HT-29 (cell line): ENCODE results near the gene GRIK1. TPM values are rescaled to one million over a fixed set of nuclear protein-coding genes. Genes with fewer than 3 reads are reported as not detected.

Experiments
- DNase-seq: peaks from one replicate; pipeline ENCODE4 v3.0.0-alpha.2; 2015; ENCODE audit warnings: low spot score
- total RNA-seq: library from RNA; depleted of rRNA; stranded (reverse); fragments of >200 nt; shearing (Covaris generic); gene quantifications from 2 replicates; pipeline ENCODE4 v1.2.3, GENCODE V29; 2014

GRIK1 gene
- total RNA-seq, 1 experiment from 2014 or later = not detected

DNA sequence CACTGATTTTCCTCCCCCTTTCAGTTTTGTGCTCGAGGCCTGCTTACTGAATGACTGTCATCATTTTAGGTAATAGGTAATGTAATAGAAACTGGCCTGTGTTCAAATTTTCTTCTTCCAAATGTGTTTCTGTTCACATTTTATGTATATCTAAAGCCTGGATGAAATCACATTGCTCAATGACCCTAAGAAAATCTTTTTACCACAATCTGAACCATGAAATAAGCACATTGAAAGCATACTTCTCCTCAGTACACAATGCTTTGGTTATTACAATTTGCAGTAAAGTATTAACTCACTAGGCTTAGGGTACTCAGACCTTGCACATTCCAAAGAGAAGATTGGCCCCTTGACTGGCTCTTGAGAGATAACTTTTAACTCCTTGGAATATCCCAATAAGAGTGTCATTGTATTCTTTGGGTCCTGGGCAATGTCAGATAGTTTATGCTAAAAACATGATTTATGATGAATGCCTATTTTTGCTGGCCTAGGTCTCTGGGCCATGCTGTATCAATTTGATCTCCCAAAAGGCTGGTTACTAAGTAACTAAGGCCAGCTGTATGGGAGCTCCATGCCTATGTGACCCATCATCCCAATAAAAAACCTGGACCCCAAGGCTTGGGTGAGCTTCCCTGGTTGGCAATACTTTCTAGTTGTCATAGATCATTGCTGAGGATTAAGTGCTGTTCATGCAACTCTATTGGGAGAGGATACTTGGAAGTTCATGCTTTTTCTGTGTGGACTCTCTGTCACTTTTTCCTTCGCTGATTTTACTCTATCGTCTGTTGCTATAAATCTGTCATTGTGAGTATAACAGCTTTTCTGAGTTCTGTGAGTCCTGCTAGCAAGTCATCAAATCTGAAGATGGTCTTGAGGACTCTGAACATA, 293.9 kb downstream of the GRIK1 start:
- no peak for DNase-seq

DNA sequence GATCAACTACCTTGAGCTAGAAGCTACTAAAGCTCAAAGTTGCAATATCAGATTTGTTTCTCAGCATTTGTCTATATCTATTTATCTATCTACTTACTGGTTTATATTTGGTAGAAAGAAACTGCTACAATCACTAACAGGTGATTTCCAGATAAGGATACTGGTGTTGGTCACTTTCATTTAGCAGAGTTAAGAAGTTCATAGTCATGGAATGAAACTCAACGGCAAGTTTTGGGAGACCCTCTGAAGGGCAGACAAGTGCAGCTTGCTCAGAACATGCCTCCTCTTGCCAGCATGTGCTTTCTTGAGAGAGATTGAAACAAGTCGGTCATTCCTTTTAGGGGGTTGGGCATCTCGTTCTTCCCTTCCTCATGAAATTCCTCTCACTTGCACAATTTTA, 296.5 kb downstream of the GRIK1 start:
- DNase-seq = no peak

DNA sequence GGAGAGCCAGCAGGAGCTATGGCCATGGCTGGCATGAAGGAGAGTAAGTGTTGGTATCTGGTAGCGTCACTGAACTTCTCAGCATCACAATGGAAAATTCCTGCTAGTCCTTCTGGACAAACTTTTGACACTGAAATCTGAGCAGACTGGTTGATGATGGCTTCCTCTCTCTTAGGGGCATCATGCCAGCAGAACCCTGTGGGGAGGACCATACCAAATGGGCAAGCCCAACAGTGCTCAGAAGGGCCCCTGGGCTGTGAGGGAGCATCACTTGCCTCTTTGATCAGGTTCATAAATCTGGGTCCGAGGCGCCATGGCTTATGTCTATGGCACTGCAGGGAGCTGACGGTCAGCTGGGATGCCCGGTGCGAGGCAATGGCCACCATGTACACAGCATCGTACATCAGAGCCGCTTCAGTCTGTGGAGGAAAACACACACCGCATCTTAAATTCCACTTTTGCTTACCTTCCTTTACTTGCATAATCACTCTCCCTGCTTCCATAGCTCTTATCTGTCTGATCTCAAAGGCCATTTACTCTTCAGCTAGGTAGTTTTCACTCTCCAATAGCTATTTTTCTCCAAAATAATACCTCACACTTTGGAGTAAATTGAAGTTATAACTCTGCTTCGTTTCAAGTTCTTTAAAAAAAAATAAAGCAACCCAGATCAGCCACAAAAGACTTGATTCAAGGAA, 297.1 kb downstream of the GRIK1 start:
- no peak for DNase-seq

DNA sequence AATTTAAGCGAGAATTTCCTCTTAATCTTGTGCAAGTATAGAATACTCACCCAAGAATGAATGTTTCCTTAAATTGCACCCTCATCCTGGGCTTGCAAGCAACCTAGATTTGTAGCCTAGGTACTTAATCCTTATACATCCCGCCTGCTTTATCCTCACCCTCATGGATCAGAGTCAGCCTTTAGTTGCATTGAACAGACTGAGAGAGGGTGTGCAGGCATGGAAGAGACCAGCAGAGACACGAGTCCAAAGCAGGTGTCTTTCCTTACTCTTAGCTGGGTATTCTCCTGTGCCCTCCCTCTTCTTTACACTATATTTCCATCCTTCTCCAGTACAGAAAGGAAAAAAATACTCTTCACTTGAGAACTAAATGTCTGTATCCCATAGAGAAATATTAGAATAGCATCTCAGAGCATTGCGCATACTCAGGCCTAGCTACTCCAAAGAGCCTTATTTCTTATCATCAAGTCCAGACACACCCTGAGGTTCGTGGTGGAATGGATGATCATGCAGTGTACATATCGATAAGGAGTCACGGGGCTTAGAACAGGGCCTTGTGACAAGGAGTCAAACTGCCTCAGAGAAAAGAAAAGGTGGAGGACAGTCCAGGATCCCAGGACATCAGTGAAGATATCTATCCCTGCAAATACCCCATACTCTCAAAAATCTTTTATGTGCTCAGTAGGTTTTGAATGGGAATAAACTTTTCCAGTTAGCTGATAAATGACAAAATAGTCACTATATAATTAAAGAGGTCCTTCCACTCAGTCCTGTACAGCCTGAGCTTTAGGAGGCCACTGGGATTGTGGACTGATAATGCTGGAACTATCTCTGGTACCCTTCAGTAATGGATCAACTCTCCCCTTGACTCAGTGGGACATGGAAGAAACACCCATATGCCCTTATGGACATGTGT, 297.9 kb downstream of the GRIK1 start:
- no peak for DNase-seq

DNA sequence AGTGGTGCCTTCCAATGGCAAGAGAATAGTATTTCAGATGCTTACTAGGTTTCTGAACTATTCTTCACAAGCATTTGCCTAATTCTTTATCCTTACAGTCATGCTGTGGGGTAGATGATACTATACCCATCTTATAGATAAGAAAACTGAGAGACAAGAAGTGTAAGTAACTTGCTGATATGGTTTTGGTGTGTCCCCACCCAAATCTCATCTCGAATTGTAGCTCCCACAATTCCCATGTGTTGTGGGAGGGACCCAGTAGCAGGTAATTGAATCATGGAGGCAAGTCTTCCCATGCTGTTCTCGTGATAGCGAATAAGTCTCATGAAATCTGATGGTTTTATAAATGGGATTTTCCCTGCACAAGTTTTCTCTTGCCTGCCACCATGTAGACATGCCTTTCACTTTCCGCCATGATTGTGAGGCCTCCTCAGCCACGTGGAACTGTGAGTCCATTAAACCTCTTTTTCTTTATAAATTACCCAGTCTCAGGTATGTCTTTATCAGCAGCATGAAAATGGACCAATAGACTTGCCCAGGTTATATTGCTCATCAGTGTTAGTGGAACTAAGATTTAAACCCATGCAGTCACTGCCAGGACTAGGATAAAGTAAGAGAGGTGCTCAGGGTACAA, 298.7 kb downstream of the GRIK1 start:
- no peak for DNase-seq

DNA sequence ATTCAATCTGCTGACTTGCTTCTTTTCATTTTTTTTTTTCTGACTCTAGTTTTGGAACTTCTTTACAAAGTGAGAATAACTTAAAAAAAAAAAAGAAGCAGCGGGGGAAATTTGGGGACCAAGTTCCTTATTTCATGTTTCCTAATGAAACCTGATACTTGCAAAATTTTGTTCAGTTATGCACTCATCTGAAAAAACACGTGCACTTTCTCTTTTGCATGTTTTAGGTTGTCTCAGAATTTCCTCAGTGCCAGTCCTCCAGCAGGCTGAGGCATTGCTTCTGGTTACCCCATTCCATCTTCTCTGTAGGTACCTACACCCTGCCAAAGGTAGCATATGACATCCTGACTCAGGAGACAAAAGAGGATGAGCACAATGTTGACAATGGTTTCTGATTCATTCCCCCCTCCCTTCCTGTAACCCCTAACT, 299.7 kb downstream of the GRIK1 start:
- no peak for DNase-seq

DNA sequence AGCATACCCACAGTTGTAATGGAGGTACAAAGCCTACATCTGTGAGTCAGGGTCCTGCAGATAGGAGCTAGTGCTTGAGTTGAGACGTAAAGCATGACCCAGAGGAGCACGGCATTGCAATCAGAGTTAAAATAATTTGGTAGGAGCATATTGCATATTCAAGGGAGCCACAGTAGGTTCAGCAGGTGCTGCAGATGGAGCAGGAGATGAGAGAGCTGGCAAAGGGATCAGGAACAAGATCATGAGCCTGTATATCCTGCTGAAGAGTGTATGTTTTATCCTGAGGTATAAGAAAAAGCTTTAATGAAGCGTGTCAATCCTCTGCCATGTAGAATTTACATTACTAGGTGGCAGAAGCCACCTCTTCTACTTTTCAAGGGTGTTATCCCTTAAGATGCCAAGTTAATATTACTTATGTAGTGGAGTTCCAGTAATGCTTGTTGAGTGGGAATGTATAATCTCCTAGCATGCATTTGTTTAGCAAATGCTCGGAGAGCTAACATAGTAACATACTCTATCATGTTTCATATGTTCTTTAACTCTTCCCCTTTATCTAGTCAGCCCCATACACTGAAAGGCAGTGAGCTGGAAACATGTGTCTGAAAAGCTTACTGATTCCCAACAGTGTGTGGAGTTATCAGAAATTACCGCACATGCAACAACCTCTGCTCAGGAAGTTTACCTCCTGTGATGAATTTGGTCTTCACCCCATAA, 300.3 kb downstream of the GRIK1 start:
- no peak for DNase-seq

DNA sequence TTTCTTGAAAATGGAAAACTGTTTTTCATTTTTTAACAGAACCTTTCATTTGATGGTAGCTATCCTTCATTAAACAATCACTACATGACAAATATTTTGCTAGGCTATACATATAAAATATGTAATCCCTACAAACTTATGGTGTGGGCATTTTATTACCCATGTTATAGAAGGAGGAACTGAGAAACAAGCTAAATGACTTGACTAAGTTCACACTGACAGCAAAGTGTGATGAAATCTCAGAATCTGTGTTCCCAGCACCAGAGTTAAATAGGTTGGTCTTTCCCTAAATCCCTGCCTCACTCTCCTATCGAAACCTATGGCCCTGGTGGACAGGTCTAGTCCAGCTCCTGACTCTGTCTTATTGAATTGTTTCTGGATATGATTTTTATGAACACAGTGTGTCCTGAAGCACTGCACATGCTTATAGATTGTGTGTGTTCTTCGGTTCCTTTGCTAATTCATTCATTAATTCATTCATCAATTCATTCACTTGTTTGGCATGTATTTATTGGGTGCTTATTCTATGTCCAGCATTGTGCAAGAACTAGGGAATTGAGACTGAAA, 301.0 kb downstream of the GRIK1 start:
- no peak for DNase-seq

DNA sequence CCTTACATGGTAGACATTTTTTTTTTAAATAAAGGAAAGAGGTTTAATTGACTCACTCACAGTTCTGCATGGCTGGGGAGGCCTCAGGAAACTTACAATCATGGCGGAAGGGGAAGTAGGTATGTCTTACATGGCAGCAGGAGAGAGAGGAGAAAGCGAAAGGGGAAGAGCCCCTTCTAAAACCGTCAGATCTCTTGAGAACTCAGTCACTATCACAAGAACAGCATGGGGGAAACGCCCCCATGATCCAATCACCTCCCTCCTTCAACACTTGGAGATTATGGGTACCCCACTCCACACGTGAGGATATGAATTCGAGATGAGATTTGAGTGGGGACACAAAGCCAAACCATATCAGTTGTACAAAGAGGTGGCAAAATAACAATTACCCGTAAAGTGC, 301.7 kb downstream of the GRIK1 start:
- no peak for DNase-seq

DNA sequence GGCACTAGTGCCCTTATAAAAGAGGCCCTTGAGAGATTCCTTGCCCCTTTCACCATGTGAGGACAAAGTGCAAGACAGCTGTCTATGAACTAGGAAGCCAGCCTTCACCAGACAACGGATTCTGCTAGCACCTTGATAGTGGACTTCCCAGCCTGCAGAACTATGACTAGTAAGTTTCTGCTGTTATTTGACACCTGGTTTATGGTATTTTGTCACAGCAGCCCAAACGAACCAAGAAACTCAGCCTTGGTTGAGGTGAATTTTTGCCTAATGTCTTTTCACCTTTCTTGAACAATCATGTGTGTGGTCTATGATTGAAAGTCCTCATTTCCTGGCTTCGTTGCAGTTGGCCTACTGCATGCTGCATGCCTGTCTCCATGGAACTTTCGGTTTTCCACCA, 302.2 kb downstream of the GRIK1 start:
- no peak for DNase-seq

DNA sequence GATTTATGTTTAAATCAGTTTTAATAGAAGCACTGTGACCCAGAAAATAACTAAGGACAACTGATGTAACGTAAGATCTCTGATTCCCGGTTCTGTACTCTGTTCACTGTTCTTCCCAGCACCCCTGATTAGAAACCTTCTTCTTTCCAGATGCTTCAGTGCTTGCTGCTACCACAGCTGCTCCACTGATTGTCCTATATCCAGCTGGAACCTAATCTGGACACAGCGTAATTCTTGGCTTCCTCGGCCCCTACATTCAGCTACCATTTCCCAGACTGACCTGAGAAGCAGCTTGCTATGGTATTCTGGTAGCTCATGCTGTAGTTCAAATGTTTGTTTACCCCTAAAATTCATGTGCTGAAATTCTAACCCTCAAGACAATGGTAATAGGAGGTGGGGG, 302.7 kb downstream of the GRIK1 start:
- DNase-seq = no peak

DNA sequence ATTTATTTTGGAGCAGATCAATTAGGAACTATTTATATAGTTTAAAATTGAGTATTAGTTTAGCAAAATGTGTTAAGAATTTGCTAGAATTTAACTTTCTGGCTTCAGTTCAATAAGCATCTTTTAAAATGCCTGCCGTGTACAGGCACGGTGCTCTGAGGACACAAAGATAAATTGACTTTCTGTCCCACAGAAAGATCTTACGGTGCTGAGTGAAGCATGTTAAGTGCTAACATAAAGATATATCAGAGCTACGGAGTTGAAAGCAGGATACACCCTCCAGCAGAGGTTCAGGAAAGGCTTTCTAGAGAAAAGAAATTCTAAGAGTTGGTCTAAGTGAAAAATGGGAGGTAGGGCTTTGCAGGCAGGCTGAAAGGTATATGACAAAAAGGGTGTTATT, 305.4 kb downstream of the GRIK1 start:
- no peak for DNase-seq

DNA sequence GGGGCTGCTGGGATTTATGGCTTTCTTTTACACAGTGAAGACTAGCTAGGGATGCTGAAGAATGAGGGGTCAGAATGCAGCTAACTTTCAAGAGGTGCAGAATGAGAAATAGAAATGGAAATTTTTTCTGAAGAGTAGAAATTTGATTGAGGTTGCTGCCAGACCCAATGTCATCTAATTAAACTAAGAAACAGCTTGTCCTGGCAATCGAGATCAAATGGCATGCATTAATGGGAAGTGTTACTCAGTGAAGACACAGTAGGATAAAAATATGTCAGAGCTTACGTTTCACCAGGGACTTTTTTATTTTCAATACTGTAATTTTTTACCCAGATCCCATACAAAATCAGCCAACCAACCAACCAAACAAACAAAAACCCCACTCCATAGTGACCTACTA, 306.0 kb downstream of the GRIK1 start:
- no peak for DNase-seq

DNA sequence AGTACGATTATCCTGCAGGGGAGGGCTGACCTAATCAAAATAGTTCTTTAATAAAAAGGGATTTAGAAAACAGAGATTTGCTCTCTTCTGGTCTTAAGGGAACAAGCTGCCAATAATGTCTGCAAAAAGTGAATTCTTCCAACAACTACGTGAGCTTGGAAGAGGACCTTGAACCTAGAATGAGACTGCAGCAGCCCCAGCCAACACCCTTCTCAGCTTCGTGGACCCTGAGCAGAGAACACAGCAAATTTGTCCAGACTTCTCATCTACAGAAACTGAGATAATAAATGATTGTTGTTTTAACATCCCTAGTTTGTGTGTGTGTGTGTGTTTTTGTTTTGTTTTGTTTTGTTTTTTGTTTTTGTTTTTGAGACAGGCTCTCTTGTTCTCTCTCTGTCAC, 309.4 kb downstream of the GRIK1 start:
- no peak for DNase-seq

DNA sequence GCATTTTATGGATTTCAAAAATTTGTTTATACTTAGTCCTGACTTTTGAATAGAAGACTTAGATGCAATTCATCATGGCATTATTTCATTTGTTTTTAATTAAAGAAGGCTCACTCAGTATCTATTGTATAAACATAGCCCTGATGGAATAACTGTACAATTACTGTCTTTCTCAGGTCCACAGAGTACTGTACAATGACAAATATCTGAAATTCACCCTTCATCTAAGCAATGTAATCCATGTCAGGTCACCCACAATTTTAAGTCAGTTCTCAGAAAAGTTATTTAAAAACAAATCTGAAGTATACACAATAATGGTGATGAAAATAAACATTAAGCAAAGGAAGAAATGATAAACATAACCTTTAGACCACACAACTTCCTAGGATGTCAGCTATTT, 311.9 kb downstream of the GRIK1 start:
- DNase-seq = no peak

DNA sequence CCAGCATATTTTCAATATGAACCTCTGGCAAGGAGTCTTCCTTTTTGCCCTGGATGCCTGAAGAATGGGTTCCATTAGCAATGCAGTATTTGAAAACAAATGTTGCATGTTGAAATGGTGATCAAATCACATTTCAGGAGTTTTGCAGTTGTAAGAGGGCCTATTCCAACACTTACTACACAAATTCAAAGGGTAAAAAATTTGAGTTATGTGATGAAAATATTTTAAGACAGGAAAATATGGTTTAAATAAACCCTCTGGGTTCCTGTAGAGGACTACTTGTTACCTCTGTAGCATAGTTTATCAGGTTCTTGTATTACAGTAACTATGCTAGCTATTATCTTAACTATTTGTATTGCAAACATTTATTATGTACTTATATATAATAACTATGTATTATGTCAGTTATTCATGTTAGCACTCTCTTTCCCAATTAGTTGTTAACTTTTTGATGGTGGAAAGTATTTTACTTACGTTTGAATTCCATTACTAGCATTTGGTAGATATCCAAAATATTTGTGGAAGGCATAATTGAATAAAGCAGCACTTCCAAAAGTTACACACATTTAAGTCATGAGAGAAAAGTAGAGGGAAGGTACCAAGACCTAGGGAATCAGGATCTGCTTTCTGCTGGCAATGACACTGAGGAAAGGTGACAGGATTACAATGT, 312.9 kb downstream of the GRIK1 start:
- DNase-seq = no peak

DNA sequence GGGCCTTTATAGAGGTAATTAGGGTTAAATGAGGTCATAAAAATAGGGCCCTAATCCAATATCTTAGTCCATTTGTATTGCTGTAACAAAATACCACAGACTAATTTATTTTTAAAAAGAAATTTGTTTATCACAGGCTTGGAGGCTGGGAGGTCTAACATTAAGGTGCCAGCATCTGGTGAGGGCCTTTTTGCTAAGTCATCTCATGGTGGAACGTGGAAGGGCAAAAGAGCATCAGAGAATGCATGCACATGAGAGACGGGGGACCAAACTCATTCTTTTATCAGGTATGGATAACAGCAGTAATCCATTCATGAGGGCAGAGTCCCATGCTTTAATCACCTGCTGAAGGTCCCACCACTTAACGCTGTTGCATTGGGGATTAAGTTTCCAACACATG, 313.8 kb downstream of the GRIK1 start:
- DNase-seq = no peak

DNA sequence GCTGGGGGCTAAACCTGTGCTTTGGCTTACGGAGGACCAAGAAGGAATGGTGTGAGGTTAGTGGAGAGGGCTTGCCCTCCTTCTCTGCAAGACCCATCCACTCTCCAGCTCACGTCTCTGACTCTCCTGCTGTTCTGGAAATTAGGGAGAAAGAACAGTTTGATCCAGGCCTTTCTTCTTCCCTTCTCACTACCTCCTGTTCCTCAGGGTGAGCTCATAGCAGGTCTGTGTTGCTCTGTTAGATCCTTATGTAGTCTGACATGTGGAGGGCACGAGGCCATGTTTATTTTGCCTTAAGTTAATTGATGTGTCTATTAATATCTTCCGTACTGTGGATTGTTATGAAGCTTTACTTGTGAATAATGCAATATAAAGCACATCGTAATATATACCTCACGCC, 315.0 kb downstream of the GRIK1 start:
- DNase-seq = no peak

DNA sequence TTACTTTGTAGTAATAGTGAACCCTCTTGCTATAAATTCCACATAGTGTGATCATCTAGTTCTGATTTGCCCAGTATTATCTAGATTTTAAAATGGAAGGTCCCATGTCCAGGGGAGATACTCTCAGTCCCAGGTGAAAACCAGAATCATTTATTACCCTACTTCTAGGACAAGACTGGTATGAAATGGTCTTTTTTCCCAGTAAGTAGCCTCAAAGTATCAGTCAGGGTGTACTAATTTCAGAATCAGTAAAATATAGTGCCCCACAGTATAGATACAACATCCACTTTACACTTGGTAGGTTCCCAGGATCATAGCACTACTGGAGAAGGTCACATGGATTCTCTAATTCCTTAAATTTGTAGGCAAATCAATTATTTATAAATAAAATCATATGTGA, 318.3 kb downstream of the GRIK1 start:
- no peak for DNase-seq

DNA sequence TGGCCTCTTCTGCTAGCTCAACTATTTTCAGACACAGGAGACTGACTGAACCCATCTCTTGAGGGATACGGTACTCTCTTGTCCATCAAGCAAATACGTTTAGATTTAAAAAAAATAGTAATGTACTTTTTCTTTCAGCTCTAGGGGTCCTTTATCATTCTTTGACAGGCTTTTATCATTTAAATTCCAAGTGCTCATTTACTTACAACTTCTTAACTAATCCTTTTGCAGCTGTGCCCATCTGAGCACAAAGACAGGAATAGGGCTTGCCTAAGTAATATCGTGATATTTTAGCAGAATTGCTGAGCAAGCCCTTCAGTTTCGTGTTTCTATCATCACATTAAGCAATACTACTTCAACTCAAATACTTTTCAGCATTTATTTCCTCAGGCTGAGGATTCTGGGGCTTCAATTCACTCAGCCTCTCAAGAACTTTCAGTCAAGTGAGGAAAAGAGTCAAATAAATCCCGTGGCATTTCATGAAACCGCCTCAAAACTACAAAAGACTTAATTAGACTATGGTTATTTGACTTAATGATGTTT, 323.5 kb downstream of the GRIK1 start:
- DNase-seq = no peak
